Left renal cortex interstitium (tissue), 4 donors: ENCODE data around the gene COL17A1. TPM values are rescaled to one million over a fixed set of nuclear protein-coding genes. Genes with fewer than 3 reads are reported as not detected.

Experiments used
- DNase-seq, 4 donors: peaks; one replicate each; pipeline ENCODE4 v3.0.0-alpha.2; 2013; ENCODE audit warnings: low read depth in 4 of 4, low spot score in 2 of 4, missing footprints in 1 of 4
- polyA plus RNA-seq, 4 donors: library from polyadenylated mRNA; unstranded; fragments of 120-200 nt; gene quantifications; one replicate each; pipeline ENCODE4 v1.2.1, GENCODE V29; 2013; ENCODE audit not compliant: insufficient read length in 4 of 4

Gene COL17A1
- polyA plus RNA-seq, 4 donors = 0.30 to 0.56 (median 0.34) TPM

- no peak for DNase-seq
Measured at GRCh38 chr10:104034401-104035193, 51.1 kb downstream of the COL17A1 start.

- no peak for DNase-seq
Measured at GRCh38 chr10:104033966-104034365, 51.7 kb downstream of the COL17A1 start.

GRCh38 chr10:104033401-104033930 is 52.2 kb downstream of the COL17A1 start:
- no peak for DNase-seq

- no peak for DNase-seq
Measured at GRCh38 chr10:104032144-104032775, 53.4 kb downstream of the COL17A1 start.

GRCh38 chr10:104031631-104032030 is 54.0 kb downstream of the COL17A1 start:
- no peak for DNase-seq

GRCh38 chr10:104029521-104029860 is 56.2 kb downstream of the COL17A1 start:
- no peak for DNase-seq

- DNase-seq = no peak
Measured at GRCh38 chr10:104028823-104029520, 56.7 kb downstream of the COL17A1 start.

- DNase-seq = no peak
Measured at GRCh38 chr10:104028146-104028545, 57.5 kb downstream of the COL17A1 start.

- peak in 2 of 4 donors; percentile 16 to 17 for DNase-seq
Measured at GRCh38 chr10:104026762-104027161, 58.9 kb downstream of the COL17A1 start.

- DNase-seq = no peak
Measured at GRCh38 chr10:104025524-104025923, 60.2 kb downstream of the COL17A1 start.

- DNase-seq = no peak
Measured at GRCh38 chr10:104022026-104022425, 63.7 kb downstream of the COL17A1 start.

GRCh38 chr10:104021246-104021645 is 64.4 kb downstream of the COL17A1 start:
- no peak for DNase-seq

- no peak for DNase-seq
Measured at GRCh38 chr10:104020020-104020419, 65.7 kb downstream of the COL17A1 start.

- DNase-seq = no peak
Measured at GRCh38 chr10:104018471-104018870, 67.2 kb downstream of the COL17A1 start.

GRCh38 chr10:104016661-104017060 is 69.0 kb downstream of the COL17A1 start:
- no peak for DNase-seq

- DNase-seq = no peak
Measured at GRCh38 chr10:104014176-104014575, 71.5 kb downstream of the COL17A1 start.

- no peak for DNase-seq
Measured at GRCh38 chr10:104013489-104013888, 72.2 kb downstream of the COL17A1 start.

GRCh38 chr10:104011904-104012303 is 73.8 kb downstream of the COL17A1 start:
- DNase-seq = no peak

- no peak for DNase-seq
Measured at GRCh38 chr10:104005172-104005863, 80.4 kb downstream of the COL17A1 start.

- DNase-seq = no peak
Measured at GRCh38 chr10:104002911-104003310, 82.8 kb downstream of the COL17A1 start.

GRCh38 chr10:103998805-103999204 is 86.9 kb downstream of the COL17A1 start:
- no peak for DNase-seq
